Omental fat pad (tissue), 4 donors: ENCODE data around the gene CALR3. TPM values are rescaled to one million over a fixed set of nuclear protein-coding genes. Genes with fewer than 3 reads are reported as not detected.

Experiments used
- ATAC-seq: fragments of 150-250 bp; one replicate; pipeline ENCODE4 v1.9.1; 2016; ENCODE audit warnings: mild to moderate bottlenecking, moderate library complexity; ENCODE audit not compliant: low FRiP score
- DNase-seq: peaks from one replicate; pipeline ENCODE4 v3.0.0-alpha.2; 2019; ENCODE audit warnings: low spot score
- CTCF ChIP-seq, 3 donors: fragments of 450-650 bp; IDR thresholded peaks; one replicate each; pipeline ENCODE4 v1.5.1; 2016 to 2017; ENCODE audit warnings: antibody characterized with exemption in 3 of 3, mild to moderate bottlenecking in 3 of 3, moderate library complexity in 2 of 3
- total RNA-seq, 4 donors: library from RNA; depleted of rRNA; stranded (reverse); fragments of >200 nt; gene quantifications; one replicate each; pipeline ENCODE4 v1.1.0, GENCODE V29; 2016

Gene CALR3
- total RNA-seq, 4 donors from 2014 or later: not detected

DNA sequence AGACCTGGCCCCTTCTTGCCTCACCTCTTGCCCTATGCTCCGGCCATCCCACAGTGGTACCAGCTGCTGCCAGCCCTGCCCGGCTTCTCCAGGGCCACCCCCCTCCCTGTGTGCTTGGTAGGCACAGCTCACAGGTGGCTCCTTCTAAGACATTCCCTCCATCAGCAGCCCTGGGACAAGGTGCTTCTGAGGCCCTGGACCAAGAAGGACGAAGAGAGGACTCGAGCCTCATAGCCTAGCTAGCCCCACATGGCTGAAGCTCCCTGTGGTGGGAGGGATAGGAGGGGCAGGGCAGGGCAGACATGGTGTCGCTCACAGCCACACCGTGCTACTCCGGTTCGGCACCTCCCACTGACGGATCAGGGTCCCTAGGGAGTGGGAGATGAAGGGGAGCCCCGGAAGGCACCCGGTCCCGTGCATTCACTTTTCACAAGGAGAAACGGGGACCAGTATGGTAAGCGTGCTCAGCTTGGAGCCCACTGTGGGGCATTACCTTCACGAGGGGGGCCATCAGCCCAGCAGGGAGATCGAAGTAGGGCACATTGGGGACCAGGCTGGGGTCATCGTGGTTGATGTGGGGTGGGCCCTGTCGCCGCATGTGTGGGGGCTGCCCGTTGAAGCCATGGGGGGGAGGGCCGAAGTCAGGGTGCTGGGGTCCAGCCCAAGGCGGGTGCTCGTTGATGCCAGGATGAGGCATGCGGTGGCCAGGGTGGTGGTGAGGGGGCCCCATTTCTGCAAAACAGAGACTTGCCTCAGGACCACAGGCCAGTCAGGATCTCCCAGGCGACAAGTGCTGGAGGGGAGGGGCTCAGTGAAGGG lies 26.8 kb upstream of the CALR3 start:
- ATAC-seq: no peak
- DNase-seq: no peak
- no peak for TF ChIP-seq CTCF (IDR thresholded peaks at IDR 0.05)

GRCh38 chr19:16521715-16522289 lies 25.8 kb upstream of the CALR3 start:
- DNase-seq (no peak), ATAC-seq (no peak)
- TF ChIP-seq CTCF (IDR thresholded peaks at IDR 0.05): no peak

- DNase-seq (no peak), ATAC-seq (no peak)
- no peak for TF ChIP-seq CTCF (IDR thresholded peaks at IDR 0.05)
These were observed 25.1 kb upstream of the CALR3 start for GRCh38 chr19:16520986-16521624.

DNA sequence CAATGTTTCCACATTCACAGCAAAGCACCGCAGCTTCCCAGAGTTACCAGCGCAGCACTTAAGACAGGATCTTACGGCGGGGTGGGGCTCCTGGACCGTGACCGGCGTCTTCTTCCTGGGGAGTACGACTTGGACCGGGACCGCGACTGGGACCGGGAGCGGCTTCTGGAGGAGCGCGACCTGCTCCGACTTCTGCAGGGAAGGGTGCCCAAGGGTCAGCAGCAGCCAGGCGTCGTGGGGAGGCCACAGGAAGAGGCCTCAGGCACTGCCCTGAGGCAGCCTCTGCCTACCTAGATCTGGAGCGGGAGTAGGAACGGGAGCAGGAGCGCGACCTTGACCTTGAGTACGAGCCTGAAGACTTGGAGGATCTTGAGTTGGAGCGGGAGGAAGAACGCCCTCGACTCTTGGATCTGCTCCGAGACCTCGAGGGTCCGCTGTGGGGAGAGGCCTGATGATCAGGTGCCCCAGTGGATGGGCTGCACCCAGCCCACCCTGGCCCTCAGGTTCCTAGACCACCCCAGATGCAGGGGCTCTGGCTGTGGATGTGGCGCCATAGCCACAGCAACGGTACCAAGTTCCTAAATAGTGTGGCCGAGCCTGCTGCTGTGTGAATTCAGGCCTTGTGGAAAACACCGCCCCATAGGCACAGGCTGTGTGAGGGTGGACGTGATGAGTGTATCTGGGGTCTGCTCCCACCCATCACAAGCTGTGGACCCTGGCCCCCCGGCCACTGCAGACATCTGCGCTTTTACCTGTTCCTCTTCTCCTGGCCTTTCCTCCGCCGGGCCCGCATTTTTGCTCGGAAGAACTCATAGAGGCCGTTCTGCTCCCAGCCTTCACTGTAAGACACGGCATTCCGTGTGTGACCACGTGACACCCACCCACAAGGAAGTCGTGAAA lies 24.4 kb upstream of the CALR3 start:
- TF ChIP-seq CTCF (IDR thresholded peaks at IDR 0.05): no peak
- ATAC-seq: no peak
- no peak for DNase-seq

GRCh38 chr19:16519230-16519687 lies 23.3 kb upstream of the CALR3 start:
- no peak for TF ChIP-seq CTCF (IDR thresholded peaks at IDR 0.05)
- no peak for ATAC-seq
- no peak for DNase-seq

DNA sequence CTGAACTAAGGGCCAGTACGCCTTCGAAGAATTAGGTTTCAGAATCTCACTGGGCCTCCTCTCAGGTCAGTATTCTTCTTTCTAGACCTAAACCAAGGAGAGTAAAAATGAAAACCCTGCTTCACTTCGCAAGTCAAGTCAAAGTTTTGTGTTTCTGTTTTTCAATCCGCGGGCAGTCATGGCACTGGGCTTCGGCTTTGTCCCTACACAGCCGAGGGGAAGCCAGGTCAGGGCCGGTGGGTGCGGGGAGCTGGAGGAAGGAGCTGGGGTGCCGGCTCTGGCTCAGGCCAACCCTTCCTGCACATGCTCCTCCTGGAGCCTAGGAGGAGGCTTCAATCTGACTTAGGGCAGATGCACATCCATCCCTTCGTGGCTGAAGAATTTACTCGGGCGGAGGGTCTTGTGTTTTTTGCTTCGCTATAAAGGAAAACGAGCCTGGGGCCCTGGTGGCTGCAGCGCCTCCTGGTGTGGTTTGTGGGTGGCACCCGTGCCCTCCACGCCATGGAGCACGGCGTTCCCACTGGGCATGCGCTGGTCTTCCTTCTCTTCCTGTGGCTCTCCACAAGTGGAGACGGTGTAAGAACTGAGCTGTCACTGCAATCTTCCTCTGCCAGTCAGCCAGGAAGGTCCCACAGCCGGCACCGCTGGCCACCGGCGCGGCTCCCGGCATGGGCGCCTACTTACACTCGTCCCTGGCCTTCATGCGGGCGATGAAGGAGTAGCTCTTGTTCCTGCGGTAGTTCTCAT lies 22.7 kb upstream of the CALR3 start:
- TF ChIP-seq CTCF (IDR thresholded peaks at IDR 0.05): no peak
- DNase-seq (no peak), ATAC-seq (no peak)
